ENCODE results near the gene ADARB2. TPM values are rescaled to one million over a fixed set of nuclear protein-coding genes. Genes with fewer than 3 reads are reported as not detected.

The ADARB2 gene
- total RNA-seq, 3 donors from 2014 or later (not counting 1 experiment from before 2014, with no cell fraction given) = 0.27 to 0.78 (median 0.40) TPM

- H3K27me3 Mint-ChIP-seq (ENCODE audit: low read depth in 2 of 2) = peaks cover 39 to 64% of the 10 kb centered on the region in 2 donors
- H3K9me3 ChIP-seq (ENCODE audit: control insufficient read depth, insufficient read depth, low read length) = no peaks in the 10 kb centered on the region
- no peaks in the 10 kb centered on the region for H3K36me3 Mint-ChIP-seq
- TF ChIP-seq CTCF (IDR thresholded peaks at IDR 0.05) = no peak
- H3K27me3 ChIP-seq (ENCODE audit: control insufficient read depth, insufficient read depth, low read length) = peaks cover 5% of the 10 kb centered on the region
- H3K4me3 ChIP-seq (ENCODE audit: low read length) = no peak overlapping the region
- H3K9me3 Mint-ChIP-seq = no peaks in the 10 kb centered on the region
- ATAC-seq (no peak), DNase-seq (no peak)
- intact Hi-C loops (cut with micrococcal nuclease) = no loop called here
- WGBS (ENCODE audit: insufficient coverage) = 40% methylated on average over 7 of the region's 9 CpGs
- H3K27ac Mint-ChIP-seq = no peak overlapping the region
- H3K4me3 Mint-ChIP-seq = no peak overlapping the region
- no peaks in the 10 kb centered on the region for H3K4me1 Mint-ChIP-seq
- H3K27ac ChIP-seq (ENCODE audit: low read length) = no peak overlapping the region
- H3K4me1 ChIP-seq (ENCODE audit: control insufficient read depth, insufficient read depth, low read length) = no peaks in the 10 kb centered on the region
- no peaks in the 10 kb centered on the region for H3K36me3 ChIP-seq (ENCODE audit: control insufficient read depth, insufficient read depth, low read length)
Measured at GRCh38 chr10:1379601-1380000, 357.7 kb downstream of the ADARB2 start.

- peaks cover 5% of the 10 kb centered on the region for H3K27me3 ChIP-seq (ENCODE audit: control insufficient read depth, insufficient read depth, low read length)
- Mint-ChIP-seq H3K4me3 (no peak overlapping the region), H3K27me3 (ENCODE audit: low read depth in 2 of 2) (peaks cover 31 to 53% of the 10 kb centered on the region in 2 donors), H3K9me3 (no peaks in the 10 kb centered on the region), H3K4me1 (no peaks in the 10 kb centered on the region), H3K36me3 (no peaks in the 10 kb centered on the region), H3K27ac (no peak overlapping the region)
- H3K27ac ChIP-seq (ENCODE audit: low read length) = no peak overlapping the region
- H3K36me3 ChIP-seq (ENCODE audit: control insufficient read depth, insufficient read depth, low read length) = no peaks in the 10 kb centered on the region
- DNase-seq (no peak), ATAC-seq (no peak)
- no peaks in the 10 kb centered on the region for H3K4me1 ChIP-seq (ENCODE audit: control insufficient read depth, insufficient read depth, low read length)
- no peak for TF ChIP-seq CTCF (IDR thresholded peaks at IDR 0.05)
- intact Hi-C loops (cut with micrococcal nuclease) = no loop called here
- 85% methylated on average over 2 of the region's 2 CpGs for WGBS (ENCODE audit: insufficient coverage)
- no peaks in the 10 kb centered on the region for H3K9me3 ChIP-seq (ENCODE audit: control insufficient read depth, insufficient read depth, low read length)
- H3K4me3 ChIP-seq (ENCODE audit: low read length) = no peak overlapping the region
Measured at GRCh38 chr10:1378473-1378872, 358.9 kb downstream of the ADARB2 start.

- Histone ChIP-seq H3K4me1 (ENCODE audit: control insufficient read depth, insufficient read depth, low read length) (no peaks in the 10 kb centered on the region), H3K9me3 (ENCODE audit: control insufficient read depth, insufficient read depth, low read length) (no peaks in the 10 kb centered on the region), H3K4me3 (ENCODE audit: low read length) (no peak overlapping the region), H3K27ac (ENCODE audit: low read length) (no peak overlapping the region), H3K27me3 (ENCODE audit: control insufficient read depth, insufficient read depth, low read length) (peaks cover 5% of the 10 kb centered on the region), H3K36me3 (ENCODE audit: control insufficient read depth, insufficient read depth, low read length) (no peaks in the 10 kb centered on the region)
- WGBS (ENCODE audit: insufficient coverage) = 43% methylated on average over 14 of the region's 14 CpGs
- Mint-ChIP-seq H3K27me3 (ENCODE audit: low read depth in 2 of 2) (peaks cover 31 to 51% of the 10 kb centered on the region in 2 donors), H3K27ac (no peak overlapping the region), H3K36me3 (no peaks in the 10 kb centered on the region), H3K9me3 (no peaks in the 10 kb centered on the region), H3K4me3 (no peak overlapping the region), H3K4me1 (no peaks in the 10 kb centered on the region)
- ATAC-seq (no peak), DNase-seq (no peak)
- intact Hi-C loops (cut with micrococcal nuclease) = no loop called here
- TF ChIP-seq CTCF (IDR thresholded peaks at IDR 0.05) = no peak
Measured at GRCh38 chr10:1377740-1378397, 359.5 kb downstream of the ADARB2 start.

- H3K9me3 Mint-ChIP-seq = no peaks in the 10 kb centered on the region
- Histone ChIP-seq H3K36me3 (ENCODE audit: control insufficient read depth, insufficient read depth, low read length) (no peaks in the 10 kb centered on the region), H3K27ac (ENCODE audit: low read length) (no peak overlapping the region), H3K27me3 (ENCODE audit: control insufficient read depth, insufficient read depth, low read length) (peaks cover 5% of the 10 kb centered on the region), H3K4me3 (ENCODE audit: low read length) (no peak overlapping the region), H3K4me1 (ENCODE audit: control insufficient read depth, insufficient read depth, low read length) (no peaks in the 10 kb centered on the region), H3K9me3 (ENCODE audit: control insufficient read depth, insufficient read depth, low read length) (no peaks in the 10 kb centered on the region)
- no peak overlapping the region for H3K4me3 Mint-ChIP-seq
- ATAC-seq (no peak), DNase-seq (no peak)
- intact Hi-C loops (cut with micrococcal nuclease) = no loop called here
- H3K27ac Mint-ChIP-seq = no peak overlapping the region
- 90% methylated on average over 5 of the region's 6 CpGs for WGBS (ENCODE audit: insufficient coverage)
- TF ChIP-seq CTCF (IDR thresholded peaks at IDR 0.05) = no peak
- no peaks in the 10 kb centered on the region for H3K4me1 Mint-ChIP-seq
- peaks cover 31 to 47% of the 10 kb centered on the region in 2 donors for H3K27me3 Mint-ChIP-seq (ENCODE audit: low read depth in 2 of 2)
- no peaks in the 10 kb centered on the region for H3K36me3 Mint-ChIP-seq
Measured at GRCh38 chr10:1377231-1377630, 360.1 kb downstream of the ADARB2 start.
